ENCODE data around the gene ASAP2.

- TF ChIP-seq EZH2 (IDR thresholded peaks at IDR 0.05; ENCODE audit: low read depth) = no peak
- TF ChIP-seq, protein P1, sequence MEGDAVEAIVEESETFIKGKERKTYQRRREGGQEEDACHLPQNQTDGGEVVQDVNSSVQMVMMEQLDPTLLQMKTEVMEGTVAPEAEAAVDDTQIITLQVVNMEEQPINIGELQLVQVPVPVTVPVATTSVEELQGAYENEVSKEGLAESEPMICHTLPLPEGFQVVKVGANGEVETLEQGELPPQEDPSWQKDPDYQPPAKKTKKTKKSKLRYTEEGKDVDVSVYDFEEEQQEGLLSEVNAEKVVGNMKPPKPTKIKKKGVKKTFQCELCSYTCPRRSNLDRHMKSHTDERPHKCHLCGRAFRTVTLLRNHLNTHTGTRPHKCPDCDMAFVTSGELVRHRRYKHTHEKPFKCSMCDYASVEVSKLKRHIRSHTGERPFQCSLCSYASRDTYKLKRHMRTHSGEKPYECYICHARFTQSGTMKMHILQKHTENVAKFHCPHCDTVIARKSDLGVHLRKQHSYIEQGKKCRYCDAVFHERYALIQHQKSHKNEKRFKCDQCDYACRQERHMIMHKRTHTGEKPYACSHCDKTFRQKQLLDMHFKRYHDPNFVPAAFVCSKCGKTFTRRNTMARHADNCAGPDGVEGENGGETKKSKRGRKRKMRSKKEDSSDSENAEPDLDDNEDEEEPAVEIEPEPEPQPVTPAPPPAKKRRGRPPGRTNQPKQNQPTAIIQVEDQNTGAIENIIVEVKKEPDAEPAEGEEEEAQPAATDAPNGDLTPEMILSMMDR (conservative IDR thresholded peaks at IDR 0.05) = no peak
These were observed 15.6 kb upstream of the ASAP2 start for GRCh38 chr2:9191041-9191481.

All from PC-9 (cell line).